Measurements from ENCODE around the gene FOXA1. TPM values are rescaled to one million over a fixed set of nuclear protein-coding genes. Genes with fewer than 3 reads are reported as not detected.

FOXA1 gene
- total RNA-seq, 1 experiment from 2014 or later: 212 TPM

DNA sequence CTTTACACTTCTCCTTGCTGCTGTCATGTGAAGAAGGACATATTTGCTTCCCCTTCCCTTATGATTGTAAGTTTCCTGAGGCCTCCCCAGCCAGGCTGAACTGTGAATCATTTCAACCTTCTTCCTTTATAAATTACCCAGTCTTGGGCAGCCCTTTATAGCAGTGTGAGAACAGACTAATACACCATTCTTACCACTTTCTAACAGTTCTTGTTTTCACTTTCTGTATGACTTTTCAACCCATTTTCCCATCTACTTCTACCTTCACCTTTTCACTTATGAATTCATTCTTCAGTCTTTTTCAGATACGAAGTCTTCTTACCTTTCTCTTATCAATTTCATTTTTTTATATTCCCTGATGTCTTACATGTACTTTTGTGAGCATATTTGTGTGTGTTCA lies 55.1 kb downstream of the FOXA1 start:
- Histone ChIP-seq H3K9ac (ENCODE audit: low read length) (no peak overlapping the region), H3K9me2 (replicated peaks; ENCODE audit: low read length) (no peaks in the 10 kb centered on the region), H3K79me2 (ENCODE audit: low read length) (no peaks in the 10 kb centered on the region), H3K27ac (ENCODE audit: low read length) (no peak overlapping the region), H3K4me1 (ENCODE audit: insufficient read depth, low read length) (peaks cover 12% of the 10 kb centered on the region), H3K4me2 (ENCODE audit: low read length) (no peak overlapping the region), H3K27me3 (ENCODE audit: low read length) (no peaks in the 10 kb centered on the region), H3K4me3 (ENCODE audit: low read length) (no peak overlapping the region), H3K36me3 (ENCODE audit: low read depth, low read length) (no peaks in the 10 kb centered on the region), H2AFZ (ENCODE audit: low read length) (no peak overlapping the region), H3F3A (ENCODE audit: low read length, unreplicated experiment) (no peaks in the 10 kb centered on the region), H3K9me3 (ENCODE audit: low read length) (no peaks in the 10 kb centered on the region), H4K20me1 (ENCODE audit: low read length) (no peaks in the 10 kb centered on the region)
- DNase-seq: no peak
- intact Hi-C loops (cut with micrococcal nuclease): no loop called here
- POLR2A ChIA-PET (ENCODE audit: unreplicated experiment): no interaction called here
- no TSS peak for BruUV-seq (replicated peaks)
- no peak for TF ChIP-seq EZH2 (IDR thresholded peaks at IDR 0.05; ENCODE audit: low read length, unreplicated experiment)
- TF ChIP-seq, protein P1, sequence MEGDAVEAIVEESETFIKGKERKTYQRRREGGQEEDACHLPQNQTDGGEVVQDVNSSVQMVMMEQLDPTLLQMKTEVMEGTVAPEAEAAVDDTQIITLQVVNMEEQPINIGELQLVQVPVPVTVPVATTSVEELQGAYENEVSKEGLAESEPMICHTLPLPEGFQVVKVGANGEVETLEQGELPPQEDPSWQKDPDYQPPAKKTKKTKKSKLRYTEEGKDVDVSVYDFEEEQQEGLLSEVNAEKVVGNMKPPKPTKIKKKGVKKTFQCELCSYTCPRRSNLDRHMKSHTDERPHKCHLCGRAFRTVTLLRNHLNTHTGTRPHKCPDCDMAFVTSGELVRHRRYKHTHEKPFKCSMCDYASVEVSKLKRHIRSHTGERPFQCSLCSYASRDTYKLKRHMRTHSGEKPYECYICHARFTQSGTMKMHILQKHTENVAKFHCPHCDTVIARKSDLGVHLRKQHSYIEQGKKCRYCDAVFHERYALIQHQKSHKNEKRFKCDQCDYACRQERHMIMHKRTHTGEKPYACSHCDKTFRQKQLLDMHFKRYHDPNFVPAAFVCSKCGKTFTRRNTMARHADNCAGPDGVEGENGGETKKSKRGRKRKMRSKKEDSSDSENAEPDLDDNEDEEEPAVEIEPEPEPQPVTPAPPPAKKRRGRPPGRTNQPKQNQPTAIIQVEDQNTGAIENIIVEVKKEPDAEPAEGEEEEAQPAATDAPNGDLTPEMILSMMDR (conservative IDR thresholded peaks at IDR 0.05; ENCODE audit: low read depth, low read length): no peak
- no peak for TF ChIP-seq EZH2phosphoT487 (IDR thresholded peaks at IDR 0.05; ENCODE audit: borderline replicate concordance, low read length)
- CTCF ChIA-PET: no interaction called here
- no peak for ATAC-seq

Other genes with a start within 250 kb of the FOXA1 start
- 13.4 and 18.0 TPM in 2 replicates for gene TTC6, start 380 bp upstream of the FOXA1 start, total RNA-seq (2014; rRNA removed)